DND-41 (cell line): ENCODE data around the gene PRAMEF8.
"Not testable (repeated sequence)": the region's sequence is repeated elsewhere in the genome, so short reads cannot be mapped to it uniquely, and the experiment has no call there.

Source experiments
- EZH2 ChIP-seq: IDR thresholded peaks from 3 replicates; pipeline ENCODE4 v1.6.1; 2012; ENCODE audit warnings: borderline replicate concordance, low read depth, mild to moderate bottlenecking, moderate library complexity, low read length, inconsistent platforms; ENCODE audit not compliant: severe bottlenecking
- TF ChIP-seq, protein P1 (sequence below): IDR thresholded peaks from 2 replicates; pipeline ENCODE4 v1.5.1; 2012; ENCODE audit warnings: borderline replicate concordance, low read length, moderate library complexity, mild to moderate bottlenecking; ENCODE audit not compliant: poor library complexity, severe bottlenecking; ENCODE audit errors: extremely low read depth

DNA sequence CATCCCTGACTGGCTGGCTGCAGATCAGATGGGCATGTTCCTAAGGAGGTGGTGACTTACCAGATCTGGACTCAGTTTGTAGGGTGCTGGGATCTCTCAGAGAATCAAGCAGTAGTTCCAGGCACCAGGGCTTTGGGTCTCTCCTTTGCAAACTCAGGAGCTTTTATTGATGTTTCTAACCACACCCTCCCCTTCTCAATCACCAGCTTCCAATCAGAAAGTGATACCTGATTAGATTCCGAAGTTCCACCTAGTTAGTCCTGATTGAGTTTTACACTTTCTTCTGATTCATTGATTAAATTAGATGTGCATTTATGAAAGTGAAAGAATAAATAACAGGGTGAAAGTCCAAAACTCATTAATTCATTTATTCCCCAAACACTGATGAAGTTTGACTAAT is at the start of gene PRAMEF8:
- TF ChIP-seq EZH2: not testable (repeated sequence)
- TF ChIP-seq, protein P1, sequence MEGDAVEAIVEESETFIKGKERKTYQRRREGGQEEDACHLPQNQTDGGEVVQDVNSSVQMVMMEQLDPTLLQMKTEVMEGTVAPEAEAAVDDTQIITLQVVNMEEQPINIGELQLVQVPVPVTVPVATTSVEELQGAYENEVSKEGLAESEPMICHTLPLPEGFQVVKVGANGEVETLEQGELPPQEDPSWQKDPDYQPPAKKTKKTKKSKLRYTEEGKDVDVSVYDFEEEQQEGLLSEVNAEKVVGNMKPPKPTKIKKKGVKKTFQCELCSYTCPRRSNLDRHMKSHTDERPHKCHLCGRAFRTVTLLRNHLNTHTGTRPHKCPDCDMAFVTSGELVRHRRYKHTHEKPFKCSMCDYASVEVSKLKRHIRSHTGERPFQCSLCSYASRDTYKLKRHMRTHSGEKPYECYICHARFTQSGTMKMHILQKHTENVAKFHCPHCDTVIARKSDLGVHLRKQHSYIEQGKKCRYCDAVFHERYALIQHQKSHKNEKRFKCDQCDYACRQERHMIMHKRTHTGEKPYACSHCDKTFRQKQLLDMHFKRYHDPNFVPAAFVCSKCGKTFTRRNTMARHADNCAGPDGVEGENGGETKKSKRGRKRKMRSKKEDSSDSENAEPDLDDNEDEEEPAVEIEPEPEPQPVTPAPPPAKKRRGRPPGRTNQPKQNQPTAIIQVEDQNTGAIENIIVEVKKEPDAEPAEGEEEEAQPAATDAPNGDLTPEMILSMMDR: not testable (repeated sequence)
